Left colon (tissue), 2 donors: ENCODE data around the gene TENT4A. TPM values are rescaled to one million over a fixed set of nuclear protein-coding genes. Genes with fewer than 3 reads are reported as not detected.

ENCODE experiments used
- ATAC-seq: fragments of 200-7000 bp; cut with Tn5 transposase; one replicate; pipeline ENCODE4 v1.9.1; 2020; ENCODE audit warnings: mild to moderate bottlenecking, moderate library complexity
- DNase-seq, 2 donors: peaks; one replicate each; pipeline ENCODE4 v3.0.0-alpha.2; 2020
- intact Hi-C, 2 donors: fragments of 100-400 bp; cut with DNase I in 1 of 2; cut with micrococcal nuclease in 1 of 2; formaldehyde crosslinking; loops; one replicate each; pipeline versions ENCODE4 v1.11.2 to v1.14.0; 2022; cut with DNase I, micrococcal nuclease
- total RNA-seq, 2 donors: library from RNA; stranded (reverse); fragmentation: NEBNext Ultra II Directional; extraction: Animal tissue kit (Norgen Biotek cat#: 25700); gene quantifications; one replicate each; pipeline ENCODE4 v1.2.1, GENCODE V29; 2021
- donor health status: DM: no; HTN: no; CAD: no.
- donor health status: DM: yes; HTN: yes; CAD: no.

Gene TENT4A
- total RNA-seq, 2 donors from 2014 or later: 16.5 to 18.5 TPM

DNA sequence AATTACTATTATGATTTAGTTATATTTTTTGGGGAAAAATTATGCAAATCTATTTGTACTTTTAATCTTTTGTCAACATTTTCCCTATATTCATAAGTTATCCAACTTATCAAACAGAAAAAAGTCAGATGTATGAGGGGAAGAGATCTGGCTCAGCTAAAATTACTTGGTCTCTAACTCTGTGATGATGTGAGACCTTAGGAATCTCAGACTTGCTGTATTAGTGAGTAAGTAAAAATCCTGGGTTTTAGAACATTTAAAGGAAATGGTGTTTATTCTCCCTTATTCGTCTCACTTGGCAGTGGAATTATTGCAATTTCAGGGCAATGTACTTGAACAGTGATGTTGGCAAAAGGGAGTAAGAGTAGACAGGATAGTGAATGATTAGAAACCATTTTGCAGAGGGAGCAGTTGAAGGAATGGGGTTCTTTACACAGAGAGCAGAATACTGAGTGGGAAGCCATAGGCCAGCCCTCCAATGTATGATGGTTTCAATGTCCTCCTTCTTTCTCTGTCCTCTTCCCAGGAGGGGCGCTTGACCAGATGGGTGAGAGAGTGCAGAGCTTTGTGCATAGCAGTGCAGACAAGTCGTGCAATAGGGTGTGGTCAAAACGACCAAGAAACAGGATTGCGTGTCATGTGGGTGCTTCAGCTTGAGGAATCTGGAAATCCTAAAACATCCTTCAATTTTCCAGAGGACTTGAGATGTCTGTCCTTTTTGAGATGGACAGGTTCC lies 91.7 kb downstream of the TENT4A start:
- intact Hi-C loops: no loop called here
- DNase-seq: no peak

DNA sequence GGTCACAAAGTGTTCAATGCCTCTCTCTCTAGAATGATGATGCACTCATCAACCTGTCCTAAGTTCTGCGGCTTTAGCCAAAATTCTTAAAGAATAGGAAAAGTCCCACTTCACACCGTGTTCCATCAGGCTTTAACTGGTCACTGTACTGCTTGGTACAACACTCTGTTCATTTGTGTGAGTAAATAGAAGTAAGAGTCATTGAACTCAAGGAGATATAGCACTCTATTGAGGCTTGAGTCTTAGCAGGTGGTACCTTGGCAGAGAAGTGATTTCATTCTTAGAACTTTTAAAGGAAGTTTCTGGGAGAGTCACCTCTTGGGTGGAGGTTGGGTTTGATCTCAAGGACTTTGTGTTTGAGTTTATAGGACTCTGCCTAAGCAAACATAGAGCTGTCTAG lies 92.6 kb downstream of the TENT4A start:
- no peak for DNase-seq
- ATAC-seq: no peak
- intact Hi-C loops: no loop called here

More for the DNA sequence above, 91.7 kb downstream of the TENT4A start:
- ATAC-seq: no peak

Other genes with a start within 250 kb of the TENT4A start
- gene NSUN2, start 80.4 kb upstream of the TENT4A start, total RNA-seq: 10 to 100 TPM; 49.2 to 56.7 TPM
- gene SRD5A1, start 80.0 kb upstream of the TENT4A start, total RNA-seq: 10 to 100 TPM; 16.3 to 18.9 TPM